T47D (cell line): ENCODE measurements around the gene CDK19.
"Not testable (repeated sequence)": the region's sequence is repeated elsewhere in the genome, so short reads cannot be mapped to it uniquely, and the experiment has no call there.

ENCODE experiments used
- DNase-seq, 2 experiments: peaks; one replicate each; pipeline versions ENCODE4 v3.0.0 to v3.0.0-alpha.2; 2011 to 2012; ENCODE audit warnings: low read depth in 1 of 2, low spot score in 1 of 2
- JUND ChIP-seq: IDR thresholded peaks from 2 replicates; pipeline ENCODE4 v1.6.1; 2012; ENCODE audit warnings: low read depth
- in situ Hi-C: cut with HindIII; loops from 2 replicates; pipeline ENCODE4 v1.10.0; 2016; ENCODE audit warnings: low sequenced_read_pairs, low pct_unique_long_range_greater_than_20kb

The CDK19 gene

GRCh38 chr6:110815411-110816409, at the start of gene CDK19:
Gene CDK19, minus strand, starts transcription at chr6:110815469. Its CDS starts 333 bp downstream, at chr6:110815136.
- TF ChIP-seq JUND, result no peak
- DNase-seq, result peak; percentile 90 to 98
- in situ Hi-C loops, result no loop called here

DNA sequence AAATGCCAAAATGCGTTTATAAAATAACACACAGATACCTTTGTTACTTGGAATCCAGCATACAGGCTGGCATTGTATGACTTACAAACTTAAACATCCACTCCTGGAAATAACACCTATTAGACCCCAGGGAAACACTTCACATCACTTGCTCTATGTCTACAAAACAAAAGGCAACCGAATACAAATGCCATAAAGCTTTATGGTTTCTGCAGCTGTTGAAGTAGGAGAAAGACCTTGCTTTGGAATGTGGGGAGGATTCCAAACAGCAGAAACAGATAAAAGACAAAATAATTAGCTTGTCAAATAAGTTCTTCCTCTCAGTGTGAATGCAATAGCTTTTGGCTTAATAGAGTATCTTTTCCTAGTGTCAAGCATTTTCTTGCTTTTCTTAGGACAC, 49.6 kb upstream of the CDK19 start:
- in situ Hi-C loops, result no loop called here
- no peak for DNase-seq
- TF ChIP-seq JUND, result no peak

- DNase-seq, result no peak
- TF ChIP-seq JUND, result no peak
- in situ Hi-C loops, result no loop called here
Observed at GRCh38 chr6:110859335-110859792, 44.1 kb upstream of the CDK19 start.

DNA sequence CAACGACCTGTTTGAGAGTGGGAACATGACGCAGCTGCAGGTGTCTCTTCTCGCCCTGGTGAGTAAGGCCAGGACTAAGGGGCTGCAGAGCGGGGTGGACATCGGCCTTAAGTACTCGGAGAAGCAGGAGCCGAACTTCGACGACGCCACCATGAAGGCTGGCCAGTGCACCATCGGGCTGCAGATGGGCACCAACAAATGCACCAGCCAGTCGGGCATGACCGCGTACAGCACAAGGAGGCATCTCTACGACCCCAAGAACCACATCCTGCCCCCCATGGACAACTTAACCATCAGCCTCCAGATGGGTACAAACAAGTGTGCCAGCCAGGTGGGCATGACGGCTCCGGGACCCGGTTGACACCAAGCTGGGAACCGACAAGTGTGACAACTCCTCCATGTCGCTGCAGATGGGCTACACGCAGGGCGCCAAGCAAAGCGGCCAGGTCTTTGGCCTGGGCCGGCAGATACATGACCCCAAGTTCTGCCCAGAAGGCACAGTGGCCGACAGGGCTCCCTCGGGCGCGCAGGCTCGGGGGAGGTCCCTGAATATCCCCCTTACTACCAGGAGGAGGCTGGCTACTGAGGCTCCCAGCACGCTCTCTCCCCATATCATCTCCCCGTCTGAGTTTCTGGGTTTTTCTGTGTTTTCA, 43.4 kb upstream of the CDK19 start:
- in situ Hi-C loops, result no loop called here
- DNase-seq, result no peak
- no peak for TF ChIP-seq JUND

GRCh38 chr6:110858016-110858415, 42.7 kb upstream of the CDK19 start:
- no peak for TF ChIP-seq JUND
- in situ Hi-C loops, result no loop called here
- no peak for DNase-seq

- in situ Hi-C loops, result no loop called here
- DNase-seq, result no peak
- TF ChIP-seq JUND, result no peak
Observed at GRCh38 chr6:110856296-110856695, 41.0 kb upstream of the CDK19 start.

GRCh38 chr6:110853754-110854477, 38.6 kb upstream of the CDK19 start:
- in situ Hi-C loops, result no loop called here
- no peak for DNase-seq
- no peak for TF ChIP-seq JUND

DNA sequence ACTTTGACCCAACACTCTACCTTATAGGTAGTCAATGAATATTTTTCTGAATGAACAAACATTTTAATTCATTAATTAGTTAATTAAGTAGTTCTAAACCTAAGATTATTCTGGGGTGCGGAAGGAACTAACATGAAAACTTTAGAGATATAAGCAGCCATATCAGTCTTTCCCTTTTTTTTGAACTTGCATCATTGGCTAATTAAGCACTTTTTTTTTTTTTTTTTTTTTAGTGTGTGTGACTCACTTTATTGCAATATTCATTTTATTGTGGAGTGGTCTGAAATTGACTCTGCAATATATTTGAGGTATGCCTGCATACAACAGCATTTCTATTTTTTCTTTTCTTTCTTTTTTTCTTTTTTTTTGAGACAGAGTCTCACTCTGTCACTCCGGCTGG, 37.5 kb upstream of the CDK19 start:
- no peak for DNase-seq
- TF ChIP-seq JUND, result no peak
- in situ Hi-C loops, result no loop called here

DNA sequence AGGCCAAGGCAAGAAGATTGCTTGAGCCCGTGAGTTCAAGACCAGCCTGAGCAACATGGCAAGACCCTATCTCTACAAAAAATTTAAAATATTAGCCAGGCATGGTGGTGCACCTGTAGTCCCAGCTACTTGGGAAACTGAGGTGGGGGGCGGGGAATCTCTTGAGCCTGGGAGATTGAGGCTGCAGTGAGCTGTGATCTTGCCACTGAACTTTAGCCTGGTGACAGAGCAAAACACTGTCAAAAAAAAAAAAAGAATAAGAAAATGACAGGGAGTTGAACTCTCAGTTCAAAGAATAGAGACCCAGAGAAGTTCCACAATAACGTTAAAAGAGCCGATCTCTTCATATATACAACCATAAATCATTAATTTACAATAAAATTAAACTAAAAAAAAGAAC, 34.5 kb upstream of the CDK19 start:
- no peak for DNase-seq
- in situ Hi-C loops, result no loop called here
- TF ChIP-seq JUND, result no peak

DNA sequence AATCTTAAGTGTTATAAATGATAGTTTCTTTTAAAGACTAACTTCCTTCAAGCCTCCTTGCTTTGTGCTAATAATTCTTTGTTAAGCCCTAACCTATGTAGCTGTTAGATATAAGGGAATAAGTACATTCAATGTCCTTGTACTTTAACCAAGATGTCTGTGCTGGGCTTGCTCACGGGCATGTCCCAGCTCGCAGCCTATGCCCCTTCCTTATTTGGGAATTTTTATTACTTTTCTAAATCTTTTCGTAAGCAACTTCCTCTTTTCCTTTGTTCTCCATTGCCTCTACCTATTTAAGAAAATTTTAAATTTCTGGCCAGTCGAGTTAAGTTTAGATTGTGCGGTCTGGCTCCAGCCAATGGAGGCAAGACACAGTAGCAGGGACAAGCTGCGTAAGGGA, 26.0 kb upstream of the CDK19 start:
- DNase-seq, result no peak
- no peak for TF ChIP-seq JUND
- in situ Hi-C loops, result no loop called here

DNA sequence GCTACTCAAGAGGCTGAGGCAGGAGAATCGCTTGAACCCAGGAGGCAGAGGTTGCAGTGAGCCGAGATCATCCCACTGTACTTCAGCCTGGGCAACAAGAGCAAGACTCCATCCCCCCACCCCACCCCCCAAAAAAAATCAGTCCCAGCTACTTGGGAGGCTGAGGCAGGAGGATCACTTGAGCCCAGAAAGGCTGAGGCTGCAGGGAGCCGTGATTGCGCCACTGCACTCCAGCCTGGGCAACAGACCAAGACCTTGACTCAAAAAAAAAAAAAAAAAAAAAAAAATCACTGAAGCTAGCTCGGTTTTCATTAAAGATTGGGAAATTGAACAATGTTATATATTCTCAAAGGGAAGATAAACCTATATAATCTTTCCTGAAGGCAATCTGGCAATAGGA, 20.5 kb upstream of the CDK19 start:
- in situ Hi-C loops, DNase-seq: not testable (repeated sequence)

DNA sequence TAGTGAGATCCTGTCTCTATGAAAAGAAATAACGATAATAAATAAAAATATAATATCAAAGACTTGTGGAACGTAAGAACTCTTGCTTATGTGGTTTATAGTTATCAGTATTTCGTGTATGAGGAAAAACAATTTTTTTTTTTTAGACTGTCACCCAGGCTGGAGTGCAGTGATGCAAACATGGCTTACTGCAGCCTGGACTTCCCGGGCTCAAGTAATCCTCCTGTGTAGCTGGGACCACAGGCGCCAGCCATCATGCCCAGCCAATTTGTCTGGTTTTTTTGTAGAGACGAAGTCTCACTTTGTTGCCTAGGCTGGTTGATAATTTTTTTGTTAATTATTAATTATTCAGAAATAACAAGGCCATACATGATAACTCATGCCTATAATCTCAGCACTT, 18.6 kb upstream of the CDK19 start:
- no peak for TF ChIP-seq JUND
- in situ Hi-C loops, result no loop called here
- no peak for DNase-seq
